GM23338 (cell line): ENCODE results near the gene RSBN1L.

Experiments used
- CREB1 ChIP-seq: fragments of 250-450 bp; sonication (Bioruptor Pico); IDR thresholded peaks from 2 replicates; pipeline ENCODE4 v1.5.0; 2020; ENCODE audit warnings: low read depth, mild to moderate bottlenecking, moderate library complexity
- CTCF ChIP-seq, 2 experiments: fragments of 200-600 bp in 1 of 2; sonication (generic) in 1 of 2; conservative IDR thresholded peaks; 2 replicates each; pipeline versions ENCODE4 v1.5.1 to v1.6.1; 2016 to 2017; ENCODE audit warnings: antibody characterized with exemption in 2 of 2, low read depth in 2 of 2, mild to moderate bottlenecking in 2 of 2, moderate library complexity in 1 of 2
- NANOG ChIP-seq: IDR thresholded peaks from 2 replicates; pipeline ENCODE4 v1.6.1; 2016; ENCODE audit warnings: antibody characterized with exemption, borderline replicate concordance
- POLR2AphosphoS5 ChIP-seq: IDR thresholded peaks from 2 replicates; pipeline ENCODE4 v1.6.1; 2016; ENCODE audit warnings: antibody characterized with exemption, low read depth

DNA sequence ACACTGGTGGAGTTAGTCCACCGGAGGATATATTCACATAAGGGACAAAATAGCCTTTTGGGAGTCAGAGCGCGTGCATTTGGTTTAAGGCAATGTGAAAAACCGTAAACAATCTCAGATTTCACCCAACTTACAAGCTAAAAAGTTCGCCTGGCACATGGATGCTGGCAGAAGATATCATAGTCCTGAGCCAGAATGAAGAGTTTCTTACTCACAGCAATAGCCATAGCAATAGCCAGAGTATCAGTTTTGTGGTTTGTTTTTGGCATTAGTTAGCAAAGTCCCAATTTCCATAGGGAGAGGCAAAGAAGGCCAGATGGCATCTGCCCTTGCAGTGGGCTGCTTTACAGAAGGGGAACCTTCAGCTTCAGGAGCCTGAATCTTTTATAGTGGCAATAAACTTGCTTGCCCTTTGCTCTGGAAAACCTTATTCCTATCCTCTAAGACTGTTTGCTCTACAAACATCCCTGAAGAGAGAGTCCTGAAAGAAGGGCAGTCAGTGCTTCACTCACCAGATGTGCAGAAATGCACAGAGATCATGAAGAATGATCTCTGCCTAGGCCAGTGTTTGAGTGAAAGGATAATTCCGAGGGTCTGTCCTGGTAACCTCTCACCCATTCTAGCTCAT lies 28.7 kb upstream of the RSBN1L start:
- TF ChIP-seq NANOG: no peak
- no peak for TF ChIP-seq CREB1 (CRISPR knock-in tag)
- TF ChIP-seq CTCF (conservative IDR thresholded peaks at IDR 0.05; ENCODE audit: low read depth in 2 of 2): no peak
- no peak for TF ChIP-seq POLR2AphosphoS5
